Endothelial cell of umbilical vein (primary cell): Measurements from ENCODE around the gene AQP3. TPM values are rescaled to one million over a fixed set of nuclear protein-coding genes. Genes with fewer than 3 reads are reported as not detected.

Experiments
- BruUV-seq: library from RNA; stranded (reverse); fragments of 400-500 nt; replicated peaks from 2 replicates; lab custom pipeline; 2021; lab: Mats Ljungman, UMichigan
- CTCF ChIA-PET: fragments of 300-600, 350-600 bp; sonication (Branson Sonifier 250); formaldehyde crosslinking; loops from one replicate; lab custom pipeline; 2021; ENCODE audit warnings: antibody characterized with exemption, inconsistent platforms; lab: Charles Lee
- POLR2A ChIA-PET: fragments of 300-600, 350-600 bp; sonication (Branson Sonifier 250); formaldehyde crosslinking; loops from one replicate; lab custom pipeline; 2021; ENCODE audit warnings: antibody characterized with exemption, inconsistent platforms; lab: Charles Lee
- DNase-seq: peaks from one replicate; pipeline ENCODE4 v3.0.0-alpha.2; 2011; ENCODE audit warnings: low read depth, low spot score
- FAIRE-seq: peaks from 2 replicates; lab custom pipeline; 2011; peaks lifted over from hg19 to GRCh38; lab: Jason Lieb, UNC
- H2AFZ ChIP-seq: 2 replicates; pipeline ENCODE4 v1.6.0; 2012; ENCODE audit warnings: low read depth, low read length, control low read depth, inconsistent platforms
- H3K27ac ChIP-seq: 2 replicates; pipeline ENCODE4 v1.5.1; 2011; ENCODE audit warnings: low read depth, mild to moderate bottlenecking, control low read depth, low read length, moderate library complexity; ENCODE audit not compliant: insufficient read depth
- H3K27me3 ChIP-seq, 2 experiments: 2 replicates each; pipeline versions ENCODE4 v1.6.0 to v1.6.1; 2011; ENCODE audit warnings: low read length in 2 of 2, mixed read lengths in 1 of 2; ENCODE audit not compliant: control insufficient read depth in 2 of 2, insufficient read depth in 2 of 2
- H3K36me3 ChIP-seq, 2 experiments: 2 replicates in 1 of 2; 3 replicates in 1 of 2; pipeline ENCODE4 v1.5.1; 2011; ENCODE audit warnings: low read length in 2 of 2, mild to moderate bottlenecking in 1 of 2, moderate library complexity in 1 of 2; ENCODE audit not compliant: control insufficient read depth in 2 of 2, insufficient read depth in 2 of 2; ENCODE audit errors: extremely low read depth in 1 of 2
- H3K4me1 ChIP-seq: 3 replicates; pipeline ENCODE4 v1.5.1; 2011; ENCODE audit warnings: mild to moderate bottlenecking, low read length; ENCODE audit not compliant: control insufficient read depth, insufficient read depth; ENCODE audit errors: extremely low read depth
- H3K4me2 ChIP-seq: 2 replicates; pipeline ENCODE4 v1.6.1; 2011; ENCODE audit warnings: low read length, control low read depth, mixed read lengths; ENCODE audit not compliant: insufficient read depth
- H3K4me3 ChIP-seq, 3 experiments: fragments of 200-600 bp in 1 of 3; sonication (generic), shearing (Covaris generic) in 1 of 3; replicated peaks in 1 of 3; 2 replicates each; pipeline ENCODE4 v1.5.1; 2011 to 2016; ENCODE audit warnings: control low read depth in 3 of 3, low read length in 3 of 3, mild to moderate bottlenecking in 2 of 3, inconsistent platforms in 1 of 3, low read depth in 1 of 3, moderate library complexity in 1 of 3; ENCODE audit not compliant: insufficient read depth in 1 of 3
- H3K79me2 ChIP-seq: 2 replicates; pipeline ENCODE4 v1.6.0; 2012; ENCODE audit warnings: low read length, inconsistent platforms; ENCODE audit not compliant: control insufficient read depth, insufficient read depth
- H3K9ac ChIP-seq: replicated peaks from 2 replicates; pipeline ENCODE3; 2011; ENCODE audit warnings: low read length, control low read depth; ENCODE audit not compliant: insufficient read depth; ENCODE audit errors: extremely low read depth
- H3K9me1 ChIP-seq: replicated peaks from 3 replicates; pipeline ENCODE4 v1.6.0; 2011; ENCODE audit warnings: mild to moderate bottlenecking, low read length; ENCODE audit not compliant: control insufficient read depth, insufficient read depth; ENCODE audit errors: extremely low read depth
- H3K9me3 ChIP-seq: replicated peaks from 2 replicates; pipeline ENCODE4 v1.5.1; 2012; ENCODE audit warnings: low read length, inconsistent platforms; ENCODE audit not compliant: control insufficient read depth, insufficient read depth
- H4K20me1 ChIP-seq: replicated peaks from 2 replicates; pipeline ENCODE3; 2011; ENCODE audit warnings: mild to moderate bottlenecking, low read length; ENCODE audit not compliant: control insufficient read depth, insufficient read depth; ENCODE audit errors: extremely low read depth
- FOS ChIP-seq: IDR thresholded peaks from 2 replicates; pipeline ENCODE4 v1.6.1; 2011; ENCODE audit warnings: mild to moderate bottlenecking, low read length, moderate library complexity, borderline replicate concordance; ENCODE audit not compliant: insufficient read depth
- JUN ChIP-seq: IDR thresholded peaks from 2 replicates; pipeline ENCODE4 v1.6.1; 2011; ENCODE audit warnings: borderline replicate concordance, low read depth; ENCODE audit not compliant: insufficient read length, insufficient read depth
- MAX ChIP-seq: IDR thresholded peaks from 2 replicates; pipeline ENCODE4 v1.6.1; 2011; ENCODE audit not compliant: insufficient read depth, insufficient read length
- MYC ChIP-seq: IDR thresholded peaks from one replicate; pipeline ENCODE4 v1.6.1; 2011; ENCODE audit warnings: mild to moderate bottlenecking, low read depth, low read length
- POLR2AphosphoS5 ChIP-seq: IDR thresholded peaks from 2 replicates; pipeline ENCODE4 v1.6.1; 2012; ENCODE audit warnings: low read depth, mild to moderate bottlenecking, control low read depth, low read length, moderate library complexity; ENCODE audit not compliant: insufficient read depth
- dilution Hi-C: fragments of 300-500 bp; cut with MboI; formaldehyde crosslinking; loops from one replicate; pipeline ENCODE4 v1.15.0; 2019; ENCODE audit warnings: low sequenced_read_pairs; ENCODE audit not compliant: extremely low pct_ligation_motif_present
- intact Hi-C: fragments of 100-400 bp; cut with micrococcal nuclease; formaldehyde crosslinking; loops from one replicate; pipeline ENCODE4 v1.10.0; 2022
- polyA plus RNA-seq, 4 experiments: library from polyadenylated mRNA; depleted of rRNA in 3 of 4; stranded (reverse) in 3 of 4; unstranded in 1 of 4; fragments of >200 nt; gene quantifications; 2 replicates each; pipeline versions ENCODE4 v1.2.1 to v1.2.3, GENCODE V29; 2011 to 2012; ENCODE audit warnings: missing spikeins in 1 of 4
- total RNA-seq: library from RNA; stranded (reverse); gene quantifications from 2 replicates; pipeline ENCODE4 v1.2.3, GENCODE V29; 2021

AQP3 gene
- total and polyA plus RNA-seq, 2 donors (not counting 3 experiments of a cell fraction or from before 2014, with no cell fraction given): 0.93 to 1.8 TPM

GRCh38 chr9:33445389-33446239 is 1.8 kb downstream of the AQP3 start:
- H3K4me1 ChIP-seq: peaks cover 3% of the 10 kb centered on the region
- CTCF ChIA-PET: no interaction called here
- no TSS peak for BruUV-seq
- TF ChIP-seq MYC (no peak), MAX (no peak), POLR2AphosphoS5 (no peak), FOS (no peak), JUN (no peak)
- H3K79me2 ChIP-seq: no peaks in the 10 kb centered on the region
- H4K20me1 ChIP-seq: no peaks in the 10 kb centered on the region
- no peaks in the 10 kb centered on the region for H3K9me1 ChIP-seq
- intact Hi-C loops (no loop called here), dilution Hi-C loops (no loop called here)
- H3K27ac ChIP-seq: no peak overlapping the region
- no peak overlapping the region for H3K4me2 ChIP-seq
- FAIRE-seq: no peak
- no peak for DNase-seq
- H2AFZ ChIP-seq: no peak overlapping the region
- no peak overlapping the region for H3K4me3 ChIP-seq
- POLR2A ChIA-PET: no interaction called here
- no peaks in the 10 kb centered on the region for H3K9me3 ChIP-seq
- no peaks in the 10 kb centered on the region for H3K36me3 ChIP-seq
- no peak overlapping the region for H3K9ac ChIP-seq
- H3K27me3 ChIP-seq: peaks cover 0 to 2% of the 10 kb centered on the region in 2 experiments
